Psoas muscle (tissue), 8 donors: ENCODE data around the gene AKAP8L. TPM values are rescaled to one million over a fixed set of nuclear protein-coding genes. Genes with fewer than 3 reads are reported as not detected.
"Not testable (repeated sequence)": the region's sequence is repeated elsewhere in the genome, so short reads cannot be mapped to it uniquely, and the experiment has no call there.

Experiments
- ATAC-seq, 4 donors: fragments of 200-7000 bp; cut with Tn5 transposase; one replicate each; pipeline ENCODE4 v1.9.1; 2020; ENCODE audit warnings: moderate library complexity in 3 of 4, mild to moderate bottlenecking in 2 of 4
- DNase-seq, 2 donors: peaks; one replicate each; pipeline ENCODE4 v3.0.0-alpha.2; 2020
- H3K27ac ChIP-seq: fragments of 200-600 bp; one replicate; pipeline ENCODE4 v1.8.0; 2022
- H3K27me3 ChIP-seq, 3 donors: fragments of 200-600 bp in 1 of 3; one replicate each; pipeline versions ENCODE4 v1.6.1 to v1.8.0; 2013 to 2022; ENCODE audit warnings: low read length in 2 of 3, mild to moderate bottlenecking in 2 of 3, moderate library complexity in 1 of 3; ENCODE audit not compliant: insufficient read depth in 3 of 3
- H3K36me3 ChIP-seq, 2 donors: fragments of 200-600 bp in 1 of 2; one replicate each; pipeline versions ENCODE4 v1.6.1 to v1.8.0; 2013 to 2022; ENCODE audit warnings: low read depth in 1 of 2, mild to moderate bottlenecking in 1 of 2, moderate library complexity in 1 of 2; ENCODE audit not compliant: insufficient read depth in 1 of 2
- H3K4me1 ChIP-seq: fragments of 200-600 bp; one replicate; pipeline ENCODE4 v1.8.0; 2022
- H3K4me3 ChIP-seq: fragments of 200-600 bp; one replicate; pipeline ENCODE4 v1.8.0; 2022; ENCODE audit warnings: mild to moderate bottlenecking
- H3K9me3 ChIP-seq: fragments of 200-600 bp; one replicate; pipeline ENCODE4 v1.8.0; 2022
- CTCF ChIP-seq: fragments of 200-600 bp; IDR thresholded peaks from one replicate; pipeline ENCODE4 v1.8.0; 2022; ENCODE audit warnings: antibody characterized with exemption
- WGBS, 3 donors: extraction: QIAGEN DNeasy Blood & Tissue Kit; methylation state at CpG; one replicate each; pipeline versions ENCODE4 v1.1.6 to v1.1.7; 2013; 5-methylcytosine and 5-hydroxymethylcytosine counted together
- intact Hi-C, 2 donors: fragments of 100-400 bp; cut with DNase I; formaldehyde crosslinking; loops; one replicate each; pipeline versions ENCODE4 v1.11.0 to v1.14.2; 2022
- polyA plus RNA-seq, 3 donors: library from polyadenylated mRNA; stranded (reverse); fragments of 200-250 nt; gene quantifications; one replicate each; pipeline ENCODE4 v1.2.3, GENCODE V29; 2013
- total RNA-seq, 4 donors: library from RNA; stranded (reverse); fragmentation: NEBNext Ultra II Directional in 2 of 4; extraction: Animal tissue kit (Norgen Biotek cat#: 25700) in 2 of 4; gene quantifications; one replicate each; pipeline versions ENCODE4 v1.2.1 to v1.2.4, GENCODE V29; 2021 to 2023
- donor health status: healthy with polysubstance abuse.
- donor health status: DM: no; HTN: no; CAD: no; lungs with moderate emphysema.
- donor health status: Bipolar disorder and iron deficiency.
- donor health status: healthy.
- donor health status: DM: yes; HTN: yes; CAD: no.
- donor health status: DM: no; HTN: no; CAD: no.
- donor health status: DM: no; HTN: no; CAD: no.
- donor health status: DM: yes; HTN: yes; CAD: no.

The AKAP8L gene
- total and polyA plus RNA-seq, 7 donors: 34.6 to 72.9 (median 51.1) TPM

GRCh38 chr19:15397236-15397635 lies 21.6 kb downstream of the AKAP8L start:
- Histone ChIP-seq H3K4me3 (no peak overlapping the region), H3K4me1 (peaks cover 28% of the 10 kb centered on the region), H3K27ac (no peak overlapping the region), H3K36me3 (peaks cover 30 to 89% of the 10 kb centered on the region in 2 donors), H3K27me3 (no peaks in the 10 kb centered on the region), H3K9me3 (no peaks in the 10 kb centered on the region)
- DNase-seq: no peak
- no peak for TF ChIP-seq CTCF
- no peak for ATAC-seq
- 90 to 97% (median 95%) methylated on average over 6 of the region's 6 CpGs for WGBS, 3 donors
- intact Hi-C loops: no loop called here

GRCh38 chr19:15396436-15396835 lies 22.4 kb downstream of the AKAP8L start:
- Histone ChIP-seq H3K9me3 (no peaks in the 10 kb centered on the region), H3K36me3 (peaks cover 30 to 97% of the 10 kb centered on the region in 2 donors), H3K27ac (no peak overlapping the region), H3K4me1 (peaks cover 20% of the 10 kb centered on the region), H3K27me3 (no peaks in the 10 kb centered on the region), H3K4me3 (no peak overlapping the region)
- no peak for TF ChIP-seq CTCF
- WGBS, 3 donors: 94 to 100% (median 98%) methylated on average over 3 of the region's 3 CpGs
- ATAC-seq (no peak), DNase-seq (no peak)
- intact Hi-C loops: no loop called here

GRCh38 chr19:15395251-15395650 lies 23.5 kb downstream of the AKAP8L start:
- H3K27me3 ChIP-seq, DNase-seq, H3K9me3 ChIP-seq, H3K27ac ChIP-seq, intact Hi-C loops, H3K4me3 ChIP-seq, ATAC-seq: not testable (repeated sequence)
- Histone ChIP-seq H3K4me1 (peaks cover 17% of the 10 kb centered on the region), H3K36me3 (peaks cover 30 to 94% of the 10 kb centered on the region in 2 donors)
- 84 to 91% (median 90%) methylated on average over 17 of the region's 17 CpGs for WGBS, 3 donors

- Histone ChIP-seq H3K4me3 (no peak overlapping the region), H3K9me3 (no peaks in the 10 kb centered on the region), H3K4me1 (peaks cover 14% of the 10 kb centered on the region), H3K27me3 (no peaks in the 10 kb centered on the region), H3K36me3 (peaks cover 26 to 90% of the 10 kb centered on the region in 2 donors), H3K27ac (no peak overlapping the region)
- TF ChIP-seq CTCF: no peak
- WGBS, 3 donors: 87 to 95% (median 93%) methylated on average over 5 of the region's 5 CpGs
- DNase-seq: no peak
- ATAC-seq: no peak
- intact Hi-C loops: no loop called here
Measured at GRCh38 chr19:15394426-15394825, 24.4 kb downstream of the AKAP8L start.

GRCh38 chr19:15393963-15394362 lies 24.8 kb downstream of the AKAP8L start:
- TF ChIP-seq CTCF: no peak
- ATAC-seq: no peak
- H3K27ac ChIP-seq: no peak overlapping the region
- no peaks in the 10 kb centered on the region for H3K9me3 ChIP-seq
- H3K36me3 ChIP-seq: peaks cover 21 to 88% of the 10 kb centered on the region in 2 donors
- intact Hi-C loops: no loop called here
- H3K4me3 ChIP-seq: no peak overlapping the region
- H3K4me1 ChIP-seq: peaks cover 10% of the 10 kb centered on the region
- DNase-seq: no peak
- H3K27me3 ChIP-seq: no peaks in the 10 kb centered on the region
